ENCODE measurements around the gene C12orf57.
"Not testable (repeated sequence)": the region's sequence is repeated elsewhere in the genome, so short reads cannot be mapped to it uniquely, and the experiment has no call there.

The C12orf57 gene, protein sequence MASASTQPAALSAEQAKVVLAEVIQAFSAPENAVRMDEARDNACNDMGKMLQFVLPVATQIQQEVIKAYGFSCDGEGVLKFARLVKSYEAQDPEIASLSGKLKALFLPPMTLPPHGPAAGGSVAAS

GRCh38 chr12:6943722-6944380 lies at the start of gene C12orf57, which contains the start of gene RNU7-1:
TSS of gene C12orf57 (plus strand) at chr12:6944022. CDS start at chr12:6944122, 100 bp downstream.
TSS of gene RNU7-1 (plus strand) at chr12:6943816.
- peak; percentile 67 to 93 (median 82) for DNase-seq

DNA sequence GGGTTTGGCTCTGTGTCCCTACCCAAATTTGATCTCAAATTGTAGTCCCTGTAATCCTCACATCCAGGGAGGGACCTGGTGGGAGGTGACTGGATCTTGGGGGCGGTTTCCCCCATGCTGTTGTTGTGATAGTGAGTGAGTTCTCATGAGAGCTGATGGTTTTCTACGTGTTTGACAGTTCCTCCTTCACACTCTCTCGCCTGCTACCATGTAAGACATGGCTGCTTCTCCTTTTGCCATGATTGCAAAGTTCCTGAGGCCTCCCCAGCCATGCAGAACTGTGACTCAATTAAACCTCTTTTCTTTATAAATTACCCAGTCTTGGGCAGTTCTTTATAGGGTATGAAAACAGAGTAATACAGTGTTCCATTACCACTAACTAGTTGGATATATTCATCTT lies 49.5 kb upstream of the C12orf57 start:
- no peak for DNase-seq

- no peak for DNase-seq
Measured at GRCh38 chr12:6896846-6897435, 46.9 kb upstream of the C12orf57 start.

GRCh38 chr12:6899427-6899826 lies 44.4 kb upstream of the C12orf57 start:
- no peak for DNase-seq

- no peak for DNase-seq
Measured at GRCh38 chr12:6899837-6900519, 43.8 kb upstream of the C12orf57 start.

- DNase-seq, result no peak
Measured at GRCh38 chr12:6902448-6902847, 41.4 kb upstream of the C12orf57 start.

DNA sequence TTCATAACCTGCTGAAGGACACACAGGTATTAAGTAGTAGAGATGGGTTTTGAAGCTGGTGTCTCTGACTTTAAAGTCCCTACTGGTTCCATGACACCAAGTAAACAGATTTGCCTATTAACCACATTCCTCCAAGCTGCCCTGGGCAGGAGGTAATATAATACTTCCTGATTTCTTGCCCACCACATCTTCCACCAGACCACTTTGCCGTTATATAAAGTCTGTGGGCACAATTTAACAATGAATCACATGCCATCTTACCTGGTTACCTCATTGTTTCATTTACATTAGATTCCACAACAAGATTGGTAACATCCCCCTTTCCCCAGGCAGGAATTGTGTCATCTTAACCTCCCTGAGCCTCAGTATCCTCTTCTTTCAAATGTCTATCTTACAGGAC lies 40.1 kb upstream of the C12orf57 start:
- DNase-seq, result no peak

DNA sequence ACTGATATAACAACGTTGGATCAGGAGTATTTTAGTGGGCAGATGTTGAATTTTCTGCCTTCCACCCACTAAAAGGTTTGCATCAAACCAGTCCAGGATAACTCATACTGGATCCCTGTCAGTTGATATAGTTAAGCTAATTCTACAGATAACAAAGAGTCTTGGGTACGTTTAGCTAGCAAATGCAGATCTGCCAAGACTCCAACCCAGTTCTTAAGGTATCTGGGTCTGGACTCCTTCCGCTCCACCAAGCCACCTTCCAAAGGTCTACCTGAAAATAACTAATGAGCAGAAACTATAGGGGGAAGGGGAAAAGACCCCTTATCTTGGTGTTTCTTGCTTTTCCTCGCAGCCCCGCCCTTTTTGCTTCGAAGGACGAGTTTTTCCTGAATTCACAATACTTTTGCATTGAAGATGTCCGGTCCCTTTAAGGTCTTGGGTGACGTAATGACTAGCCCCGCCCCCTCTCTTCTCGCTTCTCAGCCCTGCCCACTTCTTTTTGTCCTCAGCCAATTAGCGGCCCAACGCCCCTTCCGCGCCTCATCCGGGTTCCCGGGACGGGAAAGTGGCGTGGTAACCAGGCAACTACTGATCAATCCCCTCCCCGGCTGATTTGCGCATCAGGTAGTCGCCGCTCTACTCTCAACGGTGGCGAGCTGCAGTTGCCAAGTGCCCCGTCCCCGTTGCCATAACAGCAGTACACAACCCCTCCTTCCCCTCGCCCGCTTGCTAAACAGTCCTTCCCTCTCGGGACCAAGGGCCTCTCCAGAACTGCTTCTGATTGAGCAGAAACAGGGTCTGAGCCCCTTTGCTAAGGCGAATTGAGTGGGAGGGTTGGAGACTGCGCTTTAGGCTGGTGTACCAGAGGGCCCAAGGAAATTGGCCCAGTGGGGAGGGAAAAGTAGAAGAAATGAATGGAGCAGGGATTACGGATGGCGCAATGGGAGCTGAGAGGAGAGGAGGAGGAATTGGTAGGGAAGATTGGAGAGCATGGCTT lies 39.2 kb upstream of the C12orf57 start, which contains the start of gene LRRC23:
Gene LRRC23 (plus strand): TSS at position 543 of the 997 bp plus-strand sequence. CDS start 812 bp downstream, outside the sequence.
- peak; percentile 93 to 97 (median 95) for DNase-seq

- no peak for DNase-seq
Measured at GRCh38 chr12:6905414-6906040, 38.3 kb upstream of the C12orf57 start.

GRCh38 chr12:6908141-6908540 lies 35.7 kb upstream of the C12orf57 start:
- DNase-seq, result not testable (repeated sequence)

GRCh38 chr12:6909421-6910145 lies 34.2 kb upstream of the C12orf57 start:
- DNase-seq, result no peak

DNA sequence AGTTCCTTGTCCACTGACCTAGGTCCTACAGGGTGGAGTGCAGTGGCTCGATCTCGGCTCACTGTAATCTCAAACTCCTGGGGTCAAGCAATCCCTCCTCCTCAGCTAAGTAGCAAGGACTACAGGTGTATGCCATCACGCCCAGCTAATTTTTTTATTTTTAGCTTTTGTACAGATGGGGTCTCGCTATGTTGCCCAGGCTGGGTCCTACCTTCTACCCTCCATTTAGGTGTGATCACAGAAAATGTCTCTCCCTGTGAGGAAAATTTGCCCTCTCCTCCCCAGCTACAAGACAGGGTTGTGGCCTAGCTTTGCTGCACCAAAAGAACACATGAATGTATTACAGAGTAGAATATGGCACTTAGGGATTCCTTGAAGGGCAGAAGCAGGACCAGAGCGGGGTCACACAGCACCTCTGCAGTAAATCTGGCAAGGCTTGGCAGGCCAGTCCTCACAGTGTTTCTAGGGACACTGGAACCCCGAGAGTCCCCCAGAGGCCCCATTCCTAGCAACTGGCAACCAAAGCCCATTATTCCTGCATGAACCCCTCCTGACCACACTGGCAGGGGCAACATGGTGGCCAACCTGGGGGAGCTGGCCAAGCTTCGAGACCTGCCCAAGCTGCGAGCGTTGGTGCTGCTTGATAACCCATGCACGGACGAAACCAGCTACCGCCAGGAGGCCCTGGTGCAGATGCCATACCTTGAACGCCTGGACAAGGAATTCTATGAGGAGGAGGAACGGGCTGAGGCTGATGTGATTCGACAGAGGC lies 31.5 kb upstream of the C12orf57 start:
- DNase-seq, result no peak

DNA sequence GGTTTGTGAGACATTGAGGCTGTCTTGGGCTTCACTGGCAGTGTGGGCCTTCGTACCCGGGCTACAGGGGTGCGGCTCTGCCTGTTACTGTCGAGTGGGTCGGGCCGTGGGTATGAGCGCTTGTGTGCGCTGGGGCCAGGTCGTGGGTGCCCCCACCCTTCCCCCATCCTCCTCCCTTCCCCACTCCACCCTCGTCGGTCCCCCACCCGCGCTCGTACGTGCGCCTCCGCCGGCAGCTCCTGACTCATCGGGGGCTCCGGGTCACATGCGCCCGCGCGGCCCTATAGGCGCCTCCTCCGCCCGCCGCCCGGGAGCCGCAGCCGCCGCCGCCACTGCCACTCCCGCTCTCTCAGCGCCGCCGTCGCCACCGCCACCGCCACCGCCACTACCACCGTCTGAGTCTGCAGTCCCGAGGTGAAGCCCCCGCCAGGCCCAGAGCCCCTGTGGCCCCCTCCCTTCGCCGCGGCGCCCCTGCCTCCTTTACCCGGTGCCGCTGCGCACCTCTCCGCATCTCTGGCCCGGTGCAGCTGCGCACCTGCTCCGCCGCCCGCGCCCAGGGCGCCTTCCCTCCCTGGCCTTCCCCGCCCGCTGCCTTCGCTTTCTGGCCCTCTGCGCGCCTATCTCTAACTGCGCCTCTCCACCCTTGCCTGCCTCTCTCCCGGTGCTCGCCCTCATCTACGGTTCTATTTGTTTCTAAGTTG lies 29.4 kb upstream of the C12orf57 start, which contains the start of gene ENO2:
Gene ENO2 (plus strand): TSS at position 335 of the 701 bp plus-strand sequence. CDS start 1,253 bp downstream, outside the sequence.
- DNase-seq, result peak; percentile 73 to 83 (median 79)

DNA sequence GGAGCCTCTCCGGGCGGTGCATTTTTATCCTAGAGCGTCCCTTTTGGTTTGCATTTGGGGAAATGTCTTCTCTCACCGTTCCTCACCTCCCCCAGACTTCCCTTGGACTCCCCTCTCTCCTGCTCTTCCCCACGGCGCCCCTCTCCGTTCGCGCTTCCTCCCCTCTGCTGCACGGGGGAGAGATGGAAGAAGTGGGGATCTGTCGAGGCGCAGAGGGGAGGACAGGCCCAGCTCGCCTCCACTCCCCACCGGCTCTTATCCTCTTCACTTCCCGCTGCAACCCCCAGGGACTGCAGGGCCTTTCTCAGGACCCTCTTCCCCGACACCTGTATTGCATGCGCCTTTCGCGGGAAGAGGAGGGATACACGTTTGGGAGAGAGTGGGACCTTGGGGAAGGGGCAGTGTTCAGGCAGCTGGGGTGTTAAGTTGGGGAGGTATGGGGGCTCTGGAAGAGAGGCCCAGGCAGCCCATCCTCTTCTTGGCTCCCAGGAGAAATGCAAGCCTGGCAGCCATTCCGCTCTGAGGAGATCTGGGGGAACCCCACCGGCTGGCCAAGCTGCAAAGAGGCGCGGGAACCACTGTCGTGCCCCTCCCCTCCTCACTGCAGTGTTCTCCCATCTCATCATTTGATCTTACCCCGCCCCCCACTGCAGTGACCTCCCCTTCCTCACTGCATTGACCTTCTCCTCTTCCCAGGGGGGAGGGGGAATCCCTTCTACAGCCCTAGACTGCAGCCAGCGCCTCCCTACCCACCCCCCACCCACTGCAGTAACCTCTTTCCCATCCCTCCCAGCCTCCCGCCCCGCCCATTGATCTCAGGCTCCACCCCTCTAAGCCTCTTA lies 28.7 kb upstream of the C12orf57 start:
- DNase-seq, result no peak

GRCh38 chr12:6915789-6916285 lies 28.0 kb upstream of the C12orf57 start:
- DNase-seq, result no peak

- no peak for DNase-seq
Measured at GRCh38 chr12:6916426-6917200, 27.2 kb upstream of the C12orf57 start.

DNA sequence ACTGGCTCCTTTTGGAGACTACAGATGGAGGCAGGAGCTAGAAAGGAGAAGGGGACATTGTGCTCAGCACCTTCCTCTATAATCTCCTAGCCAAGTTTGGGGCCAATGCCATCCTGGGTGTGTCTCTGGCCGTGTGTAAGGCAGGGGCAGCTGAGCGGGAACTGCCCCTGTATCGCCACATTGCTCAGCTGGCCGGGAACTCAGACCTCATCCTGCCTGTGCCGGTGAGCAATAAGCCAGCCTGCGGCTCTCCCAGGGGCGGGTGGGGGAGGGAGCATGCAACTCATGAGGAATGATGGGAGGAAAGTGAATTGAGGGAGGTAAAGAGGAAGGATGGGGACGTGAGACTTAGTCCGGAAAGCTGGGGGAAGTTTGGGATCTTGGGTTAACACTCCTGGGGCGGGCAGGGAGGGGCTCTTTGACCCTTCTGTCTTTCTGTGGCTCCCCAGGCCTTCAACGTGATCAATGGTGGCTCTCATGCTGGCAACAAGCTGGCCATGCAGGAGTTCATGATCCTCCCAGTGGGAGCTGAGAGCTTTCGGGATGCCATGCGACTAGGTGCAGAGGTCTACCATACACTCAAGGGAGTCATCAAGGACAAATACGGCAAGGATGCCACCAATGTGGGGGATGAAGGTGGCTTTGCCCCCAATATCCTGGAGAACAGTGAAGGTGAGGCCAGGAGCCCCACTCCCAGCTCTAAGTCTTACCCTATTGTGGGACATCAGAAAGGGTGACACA lies 26.2 kb upstream of the C12orf57 start:
- no peak for DNase-seq

Measured in stimulated activated naive CD4-positive, alpha-beta T cell (primary cell).